ENCODE results near the gene ANGPTL2.

DNA sequence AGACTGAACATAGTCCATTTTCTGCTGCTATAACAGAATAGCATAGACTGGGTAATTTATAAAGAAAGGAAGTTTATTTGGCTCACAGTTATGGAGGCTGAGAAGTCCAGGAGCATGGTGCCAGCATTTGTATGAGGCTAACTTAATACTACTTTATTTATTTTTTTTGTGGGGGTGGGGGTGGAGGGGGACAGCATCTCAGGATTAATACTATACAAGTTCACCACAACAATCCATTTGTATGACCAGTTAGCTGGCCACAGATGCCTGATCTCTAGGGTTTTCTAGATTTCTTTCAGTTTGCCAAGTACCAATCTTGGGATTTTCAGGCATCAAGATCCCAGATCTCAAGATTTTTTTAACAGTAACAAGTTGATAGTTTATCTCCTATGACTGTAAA lies 20.3 kb downstream of the ANGPTL2 start:
- TF ChIP-seq, protein P1, sequence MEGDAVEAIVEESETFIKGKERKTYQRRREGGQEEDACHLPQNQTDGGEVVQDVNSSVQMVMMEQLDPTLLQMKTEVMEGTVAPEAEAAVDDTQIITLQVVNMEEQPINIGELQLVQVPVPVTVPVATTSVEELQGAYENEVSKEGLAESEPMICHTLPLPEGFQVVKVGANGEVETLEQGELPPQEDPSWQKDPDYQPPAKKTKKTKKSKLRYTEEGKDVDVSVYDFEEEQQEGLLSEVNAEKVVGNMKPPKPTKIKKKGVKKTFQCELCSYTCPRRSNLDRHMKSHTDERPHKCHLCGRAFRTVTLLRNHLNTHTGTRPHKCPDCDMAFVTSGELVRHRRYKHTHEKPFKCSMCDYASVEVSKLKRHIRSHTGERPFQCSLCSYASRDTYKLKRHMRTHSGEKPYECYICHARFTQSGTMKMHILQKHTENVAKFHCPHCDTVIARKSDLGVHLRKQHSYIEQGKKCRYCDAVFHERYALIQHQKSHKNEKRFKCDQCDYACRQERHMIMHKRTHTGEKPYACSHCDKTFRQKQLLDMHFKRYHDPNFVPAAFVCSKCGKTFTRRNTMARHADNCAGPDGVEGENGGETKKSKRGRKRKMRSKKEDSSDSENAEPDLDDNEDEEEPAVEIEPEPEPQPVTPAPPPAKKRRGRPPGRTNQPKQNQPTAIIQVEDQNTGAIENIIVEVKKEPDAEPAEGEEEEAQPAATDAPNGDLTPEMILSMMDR (IDR thresholded peaks at IDR 0.05; ENCODE audit: low read depth, low read length, poor library complexity, severe bottlenecking) = no peak
- no peak for TF ChIP-seq EZH2phosphoT487 (IDR thresholded peaks at IDR 0.05; ENCODE audit: borderline replicate concordance, low read length)
